GM20000 (cell line): ENCODE results near the gene ADAMTSL3.
"Not testable (repeated sequence)": the region's sequence is repeated elsewhere in the genome, so short reads cannot be mapped to it uniquely, and the experiment has no call there.

Source experiments
- DNase-seq: peaks from one replicate; pipeline ENCODE4 v3.0.0; 2012; ENCODE audit warnings: low spot score
- CTCF ChIP-seq: IDR thresholded peaks from 2 replicates; pipeline ENCODE4 v1.5.1; 2012; ENCODE audit warnings: mild to moderate bottlenecking, control low read depth; ENCODE audit errors: extremely low read depth, missing control alignments

Gene ADAMTSL3

GRCh38 chr15:84033793-84034553 lies 380.1 kb downstream of the ADAMTSL3 start:
- no peak for TF ChIP-seq CTCF
- no peak for DNase-seq

GRCh38 chr15:84034578-84035398 lies 380.9 kb downstream of the ADAMTSL3 start:
- no peak for TF ChIP-seq CTCF
- peak; percentile 30 for DNase-seq

GRCh38 chr15:84035399-84035766 lies 381.5 kb downstream of the ADAMTSL3 start:
- DNase-seq, result peak; percentile 32
- TF ChIP-seq CTCF, result no peak

GRCh38 chr15:84037301-84037700 lies 383.4 kb downstream of the ADAMTSL3 start:
- no peak for TF ChIP-seq CTCF
- DNase-seq, result no peak

GRCh38 chr15:84042434-84043056 lies 388.6 kb downstream of the ADAMTSL3 start:
- not testable (repeated sequence) for DNase-seq

GRCh38 chr15:84046064-84046637 lies 392.2 kb downstream of the ADAMTSL3 start:
- TF ChIP-seq CTCF, result no peak
- DNase-seq, result no peak

GRCh38 chr15:84049480-84049879 lies 395.6 kb downstream of the ADAMTSL3 start:
- DNase-seq, result not testable (repeated sequence)

- DNase-seq, result no peak
- TF ChIP-seq CTCF, result no peak
These were observed 396.2 kb downstream of the ADAMTSL3 start for GRCh38 chr15:84050076-84050475.

- DNase-seq, result not testable (repeated sequence)
These were observed 397.2 kb downstream of the ADAMTSL3 start for GRCh38 chr15:84051146-84051545.

- not testable (repeated sequence) for DNase-seq
These were observed 400.6 kb downstream of the ADAMTSL3 start for GRCh38 chr15:84054544-84054943.
